ENCODE measurements around the gene TSPAN14.

GRCh38 chr10:80484243-80484642 is 30.1 kb downstream of the TSPAN14 start:
- TF ChIP-seq CTCF (IDR thresholded peaks at IDR 0.05) (no peak), POLR2A (IDR thresholded peaks at IDR 0.05) (no peak), POLR2AphosphoS5 (IDR thresholded peaks at IDR 0.05) (no peak)
